ENCODE results near the gene SLC5A12. TPM values are rescaled to one million over a fixed set of nuclear protein-coding genes. Genes with fewer than 3 reads are reported as not detected.

Gene SLC5A12
- total RNA-seq, 3 donors from 2014 or later: 0.13 to 0.58 (median 0.22) TPM

- DNase-seq (no peak), ATAC-seq (no peak)
- no peaks in the 10 kb centered on the region for H3K9me3 ChIP-seq
- TF ChIP-seq CTCF (IDR thresholded peaks at IDR 0.05): no peak
- no peaks in the 10 kb centered on the region for H3K36me3 ChIP-seq (ENCODE audit: low read depth)
- peaks cover 12% of the 10 kb centered on the region for H3K4me1 ChIP-seq (ENCODE audit: low read depth)
- H3K4me3 ChIP-seq: no peak overlapping the region
- intact Hi-C loops (cut with DNase I, micrococcal nuclease): no loop called here
Measured at GRCh38 chr11:26708736-26709456, 13.0 kb downstream of the SLC5A12 start.

DNA sequence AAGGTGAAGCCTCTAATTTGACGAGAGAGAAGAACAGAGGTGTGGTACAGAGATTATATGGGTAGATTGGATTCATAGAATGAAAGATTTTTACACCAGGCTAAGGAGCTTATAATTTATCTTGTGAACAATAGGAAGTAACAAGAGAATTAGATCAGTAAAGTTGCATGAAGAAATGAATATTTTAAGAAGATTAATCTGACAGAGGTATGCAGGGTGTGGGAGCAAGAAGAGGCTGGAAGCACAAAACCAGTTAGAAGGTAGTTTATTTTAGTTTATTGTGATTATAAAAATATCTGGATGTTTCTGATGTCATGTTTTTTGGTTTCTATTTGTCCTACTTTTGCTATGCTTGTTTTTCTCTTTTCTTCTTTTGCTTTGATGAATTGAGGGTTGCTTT is 15.7 kb downstream of the SLC5A12 start:
- H3K4me1 ChIP-seq (ENCODE audit: low read depth): peaks cover 29% of the 10 kb centered on the region
- no peak for TF ChIP-seq CTCF (IDR thresholded peaks at IDR 0.05)
- no peaks in the 10 kb centered on the region for H3K36me3 ChIP-seq (ENCODE audit: low read depth)
- ATAC-seq (no peak), DNase-seq (no peak)
- intact Hi-C loops (cut with DNase I, micrococcal nuclease): no loop called here
- no peak overlapping the region for H3K4me3 ChIP-seq
- no peaks in the 10 kb centered on the region for H3K9me3 ChIP-seq

GRCh38 chr11:26704249-26704648 is 17.6 kb downstream of the SLC5A12 start:
- intact Hi-C loops (cut with DNase I, micrococcal nuclease): no loop called here
- Histone ChIP-seq H3K36me3 (ENCODE audit: low read depth) (no peaks in the 10 kb centered on the region), H3K4me3 (no peak overlapping the region), H3K9me3 (no peaks in the 10 kb centered on the region), H3K4me1 (ENCODE audit: low read depth) (peaks cover 29% of the 10 kb centered on the region)
- ATAC-seq: peak; percentile 98
- peak in 1 of 3 donors; percentile 50 for DNase-seq
- no peak for TF ChIP-seq CTCF (IDR thresholded peaks at IDR 0.05)

DNA sequence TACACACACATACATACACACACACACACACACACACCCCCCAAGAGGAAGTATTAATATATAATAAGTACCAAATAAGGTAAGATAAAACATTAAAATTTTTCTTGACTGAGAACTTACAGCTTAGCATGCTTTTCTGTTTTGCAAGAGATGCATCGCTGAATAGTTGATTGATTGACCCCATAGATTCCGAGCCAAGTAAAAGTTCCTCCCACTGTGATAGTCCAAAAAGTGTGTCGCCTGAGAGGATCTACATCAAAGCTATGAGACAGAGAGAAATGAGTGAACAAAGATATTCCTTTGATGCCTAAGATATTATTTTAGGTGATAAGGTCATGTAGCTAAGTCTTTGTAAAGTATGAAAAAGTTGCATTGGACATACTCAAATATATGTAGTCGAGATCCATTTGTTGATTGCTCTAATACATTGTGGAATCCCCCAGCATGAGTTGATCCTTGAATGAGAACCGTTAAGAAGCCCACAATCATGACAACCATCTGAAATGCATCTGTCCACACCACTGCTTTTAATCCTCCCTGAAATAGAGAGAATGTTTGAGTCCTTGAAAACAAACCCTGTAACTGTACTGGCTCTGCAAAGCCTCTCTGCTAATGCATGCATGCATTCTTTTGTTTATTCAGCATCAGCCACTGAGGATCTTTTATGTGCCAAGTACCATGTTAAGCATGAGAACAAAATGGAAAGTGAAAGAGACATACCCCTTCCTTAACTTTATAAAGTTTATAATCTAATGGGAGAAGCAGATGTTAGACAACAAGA is 18.3 kb downstream of the SLC5A12 start:
- peaks cover 29% of the 10 kb centered on the region for H3K4me1 ChIP-seq (ENCODE audit: low read depth)
- no peak for TF ChIP-seq CTCF (IDR thresholded peaks at IDR 0.05)
- ATAC-seq: peak; percentile 53
- H3K36me3 ChIP-seq (ENCODE audit: low read depth): no peaks in the 10 kb centered on the region
- no peak for DNase-seq
- intact Hi-C loops (cut with DNase I, micrococcal nuclease): no loop called here
- H3K4me3 ChIP-seq: no peak overlapping the region
- no peaks in the 10 kb centered on the region for H3K9me3 ChIP-seq

DNA sequence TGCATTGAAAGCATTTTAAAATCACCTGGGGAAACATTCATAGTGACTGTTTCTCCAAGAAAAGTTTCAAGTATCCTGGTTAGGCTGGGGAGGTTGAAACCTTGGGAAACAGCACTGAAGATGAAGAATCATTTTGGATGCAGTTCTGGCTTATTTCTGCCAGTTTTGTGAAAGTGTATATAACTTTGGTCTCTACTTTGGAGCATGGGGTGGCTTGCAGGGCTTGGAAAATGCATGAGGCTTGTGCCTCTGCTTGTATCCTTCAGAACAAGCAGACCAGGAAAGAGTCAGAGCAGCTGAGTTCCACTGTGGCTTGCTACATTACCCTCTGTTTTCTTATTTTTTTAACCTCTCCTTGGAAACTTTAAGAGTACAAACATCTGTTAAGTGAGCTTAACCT is 19.5 kb downstream of the SLC5A12 start:
- Histone ChIP-seq H3K9me3 (no peaks in the 10 kb centered on the region), H3K36me3 (ENCODE audit: low read depth) (no peaks in the 10 kb centered on the region), H3K4me3 (no peak overlapping the region), H3K4me1 (ENCODE audit: low read depth) (peaks cover 29% of the 10 kb centered on the region)
- no peak for ATAC-seq
- TF ChIP-seq CTCF (IDR thresholded peaks at IDR 0.05): no peak
- no peak for DNase-seq
- intact Hi-C loops (cut with DNase I, micrococcal nuclease): no loop called here

Data from mucosa of descending colon (tissue), 3 donors.